ENCODE measurements around the gene F11. TPM values are rescaled to one million over a fixed set of nuclear protein-coding genes. Genes with fewer than 3 reads are reported as not detected.

Gene F11
- total and polyA plus RNA-seq, 2 of the 13 experiments (the other 11 are each of a cell fraction or from before 2014, with no cell fraction given) = 35.1 to 58.0 TPM

DNA sequence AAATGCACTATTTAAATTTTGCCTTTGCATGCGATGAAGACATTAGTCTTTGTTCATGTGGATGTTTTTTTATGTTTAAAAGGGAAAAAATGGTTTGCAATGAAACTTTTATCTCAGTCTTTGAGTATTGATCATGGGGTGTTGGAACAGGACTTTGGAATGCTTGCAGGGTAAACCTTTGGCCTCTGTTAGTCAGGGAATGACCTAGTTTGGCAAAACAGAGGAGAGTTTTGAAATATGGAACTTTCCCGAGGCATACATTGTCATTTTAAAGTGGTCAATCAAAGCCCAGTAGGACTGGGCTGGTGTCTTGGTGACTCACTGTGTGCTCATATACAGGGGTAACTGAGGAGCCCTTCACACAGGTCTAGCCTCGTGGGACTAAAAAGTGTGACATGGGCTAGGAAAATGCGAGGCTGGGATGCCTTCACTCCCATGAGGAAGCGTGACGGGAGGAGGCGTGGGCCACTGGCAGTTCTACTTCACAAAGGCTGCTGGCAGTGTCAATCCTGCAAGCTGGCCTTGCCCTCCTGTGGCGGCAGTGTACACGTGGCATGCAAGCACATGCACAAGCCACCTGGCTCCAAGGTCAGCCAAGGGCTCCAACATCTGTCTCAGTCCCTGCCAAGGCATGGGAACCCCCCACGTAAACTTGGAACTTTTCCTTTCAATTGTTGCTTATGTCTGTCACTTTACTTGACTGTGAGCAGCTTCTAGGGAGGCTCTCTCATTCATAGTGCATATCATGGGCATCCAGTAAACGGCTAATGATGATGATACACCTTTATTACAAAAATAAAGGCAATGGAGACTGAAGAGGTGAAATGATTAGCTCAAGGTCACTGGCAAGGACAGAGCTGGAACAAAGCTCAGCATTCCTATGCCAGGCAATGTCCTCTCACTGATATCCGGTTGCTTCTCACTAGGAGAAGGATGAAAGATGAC is 5.2 kb upstream of the F11 start (continued):
- TF ChIP-seq HNF4G (IDR thresholded peaks at IDR 0.05; ENCODE audit: borderline replicate concordance, low read depth, low read length) (peak; percentile 92), HNF4G (CRISPR knock-in tag; IDR thresholded peaks at IDR 0.05; ENCODE audit: borderline replicate concordance, low read depth) (peak; percentile 82; the same call in 1 of the 2 replicates), ETV6 (CRISPR knock-in tag; conservative IDR thresholded peaks at IDR 0.05) (0 out of 2 replicates have a peak, but pooled peaks have one; percentile 81), ADNP (CRISPR knock-in tag; IDR thresholded peaks at IDR 0.05) (no peak; the same call in 1 of the 2 replicates), PCBP1 (IDR thresholded peaks at IDR 0.05; ENCODE audit: borderline replicate concordance, low read depth, low read length) (no peak), ARNTL (CRISPR knock-in tag; IDR thresholded peaks at IDR 0.05) (peak; percentile 97), ZNF235 (CRISPR knock-in tag; IDR thresholded peaks at IDR 0.05; ENCODE audit: borderline replicate concordance) (no peak), THYN1 (CRISPR knock-in tag; IDR thresholded peaks at IDR 0.05; ENCODE audit: borderline replicate concordance, low read depth) (no peak), ZNF772 (CRISPR knock-in tag; IDR thresholded peaks at IDR 0.05) (peak; percentile 39; the same call in 1 of the 2 replicates), KDM4B (CRISPR knock-in tag; IDR thresholded peaks at IDR 0.05) (peak; percentile 26; the same call in 1 of the 2 replicates), ZNF17 (CRISPR knock-in tag; IDR thresholded peaks at IDR 0.05) (peak; percentile 49; the same call in 1 of the 2 replicates), DDIT3 (CRISPR knock-in tag; IDR thresholded peaks at IDR 0.05) (no peak), GTF3A (CRISPR knock-in tag; conservative IDR thresholded peaks at IDR 0.05) (no peak), HOXA9 (CRISPR knock-in tag; IDR thresholded peaks at IDR 0.05; ENCODE audit: borderline replicate concordance) (0 out of 2 replicates have a peak, but pooled peaks have one; percentile 47), ZNF253 (CRISPR knock-in tag; IDR thresholded peaks at IDR 0.05; ENCODE audit: borderline replicate concordance) (peak; percentile 88; the same call in 1 of the 2 replicates), DBP (CRISPR knock-in tag; IDR thresholded peaks at IDR 0.05; ENCODE audit: not compliant biosample characterization) (no peak), TARDBP (CRISPR knock-in tag; IDR thresholded peaks at IDR 0.05) (peak; percentile 49; the same call in 1 of the 2 replicates), ZNF619 (CRISPR knock-in tag; IDR thresholded peaks at IDR 0.05) (0 out of 2 replicates have a peak, but pooled peaks have one; percentile 48), RBM39 (IDR thresholded peaks at IDR 0.05; ENCODE audit: low read depth, low read length, poor library complexity, severe bottlenecking) (no peak), RNF2 (conservative IDR thresholded peaks at IDR 0.05; ENCODE audit: low read depth) (peak; percentile 92), FOXK2 (IDR thresholded peaks at IDR 0.05) (no peak), HIVEP1 (CRISPR knock-in tag; IDR thresholded peaks at IDR 0.05) (peak; percentile 83)
- TF ChIP-seq, protein P1, sequence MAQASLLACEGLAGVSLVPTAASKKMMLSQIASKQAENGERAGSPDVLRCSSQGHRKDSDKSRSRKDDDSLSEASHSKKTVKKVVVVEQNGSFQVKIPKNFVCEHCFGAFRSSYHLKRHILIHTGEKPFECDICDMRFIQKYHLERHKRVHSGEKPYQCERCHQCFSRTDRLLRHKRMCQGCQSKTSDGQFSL (CRISPR knock-in tag; IDR thresholded peaks at IDR 0.05) = no peak
- TF ChIP-seq, protein P2, sequence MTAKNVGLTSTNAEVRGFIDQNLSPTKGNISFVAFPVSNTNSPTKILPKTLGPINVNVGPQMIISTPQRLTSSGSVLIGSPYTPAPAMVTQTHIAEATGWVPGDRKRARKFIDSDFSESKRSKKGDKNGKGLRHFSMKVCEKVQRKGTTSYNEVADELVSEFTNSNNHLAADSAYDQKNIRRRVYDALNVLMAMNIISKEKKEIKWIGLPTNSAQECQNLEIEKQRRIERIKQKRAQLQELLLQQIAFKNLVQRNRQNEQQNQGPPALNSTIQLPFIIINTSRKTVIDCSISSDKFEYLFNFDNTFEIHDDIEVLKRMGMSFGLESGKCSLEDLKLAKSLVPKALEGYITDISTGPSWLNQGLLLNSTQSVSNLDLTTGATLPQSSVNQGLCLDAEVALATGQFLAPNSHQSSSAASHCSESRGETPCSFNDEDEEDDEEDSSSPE (CRISPR knock-in tag; IDR thresholded peaks at IDR 0.05) = peak; percentile 74
- TF ChIP-seq, protein P3, sequence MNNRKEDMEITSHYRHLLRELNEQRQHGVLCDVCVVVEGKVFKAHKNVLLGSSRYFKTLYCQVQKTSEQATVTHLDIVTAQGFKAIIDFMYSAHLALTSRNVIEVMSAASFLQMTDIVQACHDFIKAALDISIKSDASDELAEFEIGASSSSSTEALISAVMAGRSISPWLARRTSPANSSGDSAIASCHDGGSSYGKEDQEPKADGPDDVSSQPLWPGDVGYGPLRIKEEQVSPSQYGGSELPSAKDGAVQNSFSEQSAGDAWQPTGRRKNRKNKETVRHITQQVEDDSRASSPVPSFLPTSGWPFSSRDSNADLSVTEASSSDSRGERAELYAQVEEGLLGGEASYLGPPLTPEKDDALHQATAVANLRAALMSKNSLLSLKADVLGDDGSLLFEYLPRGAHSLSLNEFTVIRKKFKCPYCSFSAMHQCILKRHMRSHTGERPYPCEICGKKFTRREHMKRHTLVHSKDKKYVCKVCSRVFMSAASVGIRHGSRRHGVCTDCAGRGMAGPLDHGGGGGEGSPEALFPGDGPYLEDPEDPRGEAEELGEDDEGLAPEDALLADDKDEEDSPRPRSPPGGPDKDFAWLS (CRISPR knock-in tag; IDR thresholded peaks at IDR 0.05; ENCODE audit: borderline replicate concordance) = no peak

Measured in HepG2 (cell line).